ENCODE data around the gene HPSE. TPM values are rescaled to one million over a fixed set of nuclear protein-coding genes. Genes with fewer than 3 reads are reported as not detected.

The HPSE gene
- total and polyA plus RNA-seq, 2 of the 8 experiments (the other 6 are each of a cell fraction or from before 2014, with no cell fraction given): 1.5 to 5.0 TPM

DNA sequence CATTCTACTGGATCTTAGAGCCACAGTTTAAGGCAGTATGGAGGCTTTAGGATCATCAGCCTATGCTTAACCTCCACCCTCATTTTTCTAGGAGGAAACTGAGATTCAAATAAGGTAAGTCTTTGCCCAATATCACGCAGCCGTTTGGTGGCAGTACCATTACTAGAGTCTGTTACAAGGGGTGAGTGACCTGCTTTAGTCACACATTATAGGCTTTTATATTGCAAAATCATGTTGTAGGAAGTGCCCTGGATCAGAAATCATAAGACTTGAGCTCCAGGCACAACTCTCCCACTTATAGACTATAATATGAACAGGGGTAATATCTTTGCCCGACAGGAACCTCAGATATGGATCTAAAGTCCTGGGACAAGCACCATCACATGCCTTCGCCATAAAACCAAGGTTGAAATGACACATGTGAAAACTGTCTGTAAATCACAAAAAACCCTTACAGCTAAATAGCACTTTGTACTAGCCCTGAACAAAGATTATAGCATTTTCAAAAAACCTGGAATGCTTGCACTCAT is 19.2 kb downstream of the HPSE start:
- no peak for DNase-seq (ENCODE audit: low read depth in 1 of 2, low spot score in 2 of 2)
- Histone ChIP-seq H2AK5ac (ENCODE audit: low read depth, low read length) (no peak overlapping the region), H3K4me1 (replicated peaks in 1 of 4; ENCODE audit: control insufficient read depth in 3 of 4, insufficient read depth in 4 of 4, low read length in 3 of 4) (no peaks in the 10 kb centered on the region), H3K27ac (ENCODE audit: low read depth, low read length) (no peak overlapping the region), H2AFZ (ENCODE audit: low read length) (no peak overlapping the region), H4K20me1 (replicated peaks in 1 of 2; ENCODE audit: control insufficient read depth in 1 of 2, insufficient read depth in 2 of 2, low read length in 2 of 2) (no peaks in the 10 kb centered on the region), H2BK20ac (ENCODE audit: low read length) (no peak overlapping the region), H3K4me3 (ENCODE audit: extremely low read depth in 1 of 4, insufficient read depth in 2 of 4, low read depth in 3 of 4, low read length in 4 of 4) (no peak overlapping the region), H4K8ac (ENCODE audit: extremely low read depth, insufficient read depth, low read length) (no peak overlapping the region), H3K14ac (ENCODE audit: insufficient read length) (no peak overlapping the region), H2BK5ac (ENCODE audit: low read depth, low read length) (no peak overlapping the region), H3K27me3 (replicated peaks in 1 of 4; ENCODE audit: control insufficient read depth in 3 of 4, extremely low read depth in 1 of 4, insufficient read depth in 3 of 4, low read length in 3 of 4) (no peaks in the 10 kb centered on the region), H3K56ac (replicated peaks; ENCODE audit: insufficient read length, low read depth, low read length) (no peak overlapping the region), H3K79me2 (ENCODE audit: control insufficient read depth in 1 of 2, insufficient read depth in 2 of 2, low read length in 2 of 2) (no peaks in the 10 kb centered on the region), H3K36me3 (ENCODE audit: control insufficient read depth in 2 of 4, insufficient read depth in 4 of 4, low read length in 3 of 4) (no peaks in the 10 kb centered on the region), H3K23me2 (ENCODE audit: low read depth, low read length) (no peaks in the 10 kb centered on the region), H2BK15ac (ENCODE audit: low read length) (no peak overlapping the region), H4K5ac (ENCODE audit: insufficient read length, low read depth, low read length) (no peak overlapping the region), H3K9me3 (ENCODE audit: insufficient read depth in 2 of 2, low read depth in 1 of 2, low read length in 1 of 2) (no peaks in the 10 kb centered on the region), H3K4me2 (ENCODE audit: insufficient read depth in 1 of 2, low read depth in 2 of 2, low read length in 2 of 2) (no peak overlapping the region), H3K4ac (replicated peaks; ENCODE audit: insufficient read length, low read depth, low read length) (no peak overlapping the region), H3K79me1 (ENCODE audit: low read depth, low read length) (no peaks in the 10 kb centered on the region), H4K91ac (replicated peaks; ENCODE audit: insufficient read length, low read length) (no peak overlapping the region), H3K23ac (ENCODE audit: insufficient read length) (no peak overlapping the region), H3K9ac (replicated peaks in 1 of 4; ENCODE audit: extremely low read depth in 1 of 4, low read depth in 3 of 4, low read length in 3 of 4) (no peak overlapping the region), H2BK12ac (ENCODE audit: low read depth, low read length) (no peak overlapping the region), H2BK120ac (replicated peaks; ENCODE audit: low read depth, low read length) (no peak overlapping the region), H3K18ac (ENCODE audit: extremely low read depth, low read length) (no peak overlapping the region)
- ChIA-PET CTCF (ENCODE audit: partially characterized antibody) (interaction anchor here (0.7 to 2.7 kb wide), 4 partner anchors 11 to 576 kb away, joined by 3 to 6 read pairs (median 4); partner anchors contain the start of gene COQ2), POLR2A (ENCODE audit: partially characterized antibody) (interaction anchor here (0.6 to 0.7 kb wide), 2 partner anchors 8 to 418 kb away, joined by 3 to 4 read pairs; no protein-coding TSS in a partner anchor)
- WGBS, 2 experiments (ENCODE audit: extremely low coverage in 1 of 2, insufficient coverage in 1 of 2, insufficient read length in 1 of 2, insufficient replicate concordance in 2 of 2, low coverage in 1 of 2, low lambda C conversion rate in 2 of 2, missing lambda C conversion rate in 1 of 2): 87% methylated on average over 4 of the region's 4 CpGs; no CpG with 5 or more reads in 1 of the 2 experiments
- TF ChIP-seq SUZ12 (IDR thresholded peaks at IDR 0.05; ENCODE audit: low read length) (no peak), EP300 (IDR thresholded peaks at IDR 0.05; ENCODE audit: borderline replicate concordance in 1 of 2, low read depth in 2 of 2, low read length in 2 of 2) (no peak), RFX5 (IDR thresholded peaks at IDR 0.05; ENCODE audit: borderline replicate concordance, low read depth, low read length) (no peak), ZNF274 (IDR thresholded peaks at IDR 0.05; ENCODE audit: borderline replicate concordance, extremely low read depth, low read length) (no peak), SIX5 (IDR thresholded peaks at IDR 0.05; ENCODE audit: low read depth, low read length) (no peak), POLR2A (IDR thresholded peaks at IDR 0.05; ENCODE audit: control extremely low read depth in 1 of 2, low read depth in 2 of 2, low read length in 2 of 2) (no peak), JUN (IDR thresholded peaks at IDR 0.05; ENCODE audit: low read depth, low read length) (no peak), BACH1 (IDR thresholded peaks at IDR 0.05; ENCODE audit: low read length) (no peak), PHF8 (conservative IDR thresholded peaks at IDR 0.05; ENCODE audit: low read depth, low read length) (no peak), CTBP2 (IDR thresholded peaks at IDR 0.05; ENCODE audit: borderline replicate concordance, insufficient read depth, insufficient read length, low read length) (no peak), TEAD4 (IDR thresholded peaks at IDR 0.05; ENCODE audit: low read depth, low read length) (no peak)
- TF ChIP-seq, protein P1, sequence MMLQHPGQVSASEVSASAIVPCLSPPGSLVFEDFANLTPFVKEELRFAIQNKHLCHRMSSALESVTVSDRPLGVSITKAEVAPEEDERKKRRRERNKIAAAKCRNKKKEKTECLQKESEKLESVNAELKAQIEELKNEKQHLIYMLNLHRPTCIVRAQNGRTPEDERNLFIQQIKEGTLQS (IDR thresholded peaks at IDR 0.05; ENCODE audit: insufficient read depth, low read depth, low read length): no peak
- TF ChIP-seq, protein P2, sequence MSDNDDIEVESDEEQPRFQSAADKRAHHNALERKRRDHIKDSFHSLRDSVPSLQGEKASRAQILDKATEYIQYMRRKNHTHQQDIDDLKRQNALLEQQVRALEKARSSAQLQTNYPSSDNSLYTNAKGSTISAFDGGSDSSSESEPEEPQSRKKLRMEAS (IDR thresholded peaks at IDR 0.05): no peak
- FAIRE-seq: no peak
